GM18858 (cell line): ENCODE measurements around the gene KCNN1.
"Not testable (repeated sequence)": the region's sequence is repeated elsewhere in the genome, so short reads cannot be mapped to it uniquely, and the experiment has no call there.

Experiments
- ATAC-seq: cut with Tn5 transposase; IDR thresholded peaks from one replicate; pipeline ENCODE4 v1.9.1; 2021; ENCODE audit not compliant: unreplicated experiment

The KCNN1 gene

GRCh38 chr19:17999684-18000479 is 33.0 kb downstream of the KCNN1 start:
- no peak for ATAC-seq

- no peak for ATAC-seq
Observed at GRCh38 chr19:18000480-18000914, 33.6 kb downstream of the KCNN1 start.

GRCh38 chr19:18000915-18001776 is 34.2 kb downstream of the KCNN1 start:
- ATAC-seq, result no peak

- ATAC-seq, result no peak
Observed at GRCh38 chr19:18001777-18002345, 35.0 kb downstream of the KCNN1 start.

GRCh38 chr19:18002347-18002850 is 35.5 kb downstream of the KCNN1 start:
- no peak for ATAC-seq

- ATAC-seq, result not testable (repeated sequence)
Observed at GRCh38 chr19:18005750-18006149, 38.8 kb downstream of the KCNN1 start.

- peak; percentile 47 for ATAC-seq
Observed at GRCh38 chr19:18007044-18007916, 40.4 kb downstream of the KCNN1 start.

GRCh38 chr19:18007917-18008673 is 41.2 kb downstream of the KCNN1 start, which contains the start of gene ARRDC2:
TSS of gene ARRDC2 (plus strand) at chr19:18008170. CDS start at chr19:18008311, 141 bp downstream.
- ATAC-seq, result no peak

GRCh38 chr19:18008814-18009213 is 41.9 kb downstream of the KCNN1 start:
- no peak for ATAC-seq

GRCh38 chr19:18009412-18010066 is 42.6 kb downstream of the KCNN1 start:
- ATAC-seq, result no peak

GRCh38 chr19:18010149-18010548 is 43.2 kb downstream of the KCNN1 start:
- ATAC-seq, result no peak

- ATAC-seq, result no peak
Observed at GRCh38 chr19:18013210-18014111, 46.6 kb downstream of the KCNN1 start.

- no peak for ATAC-seq
Observed at GRCh38 chr19:18014197-18014596, 47.3 kb downstream of the KCNN1 start.

- ATAC-seq, result no peak
Observed at GRCh38 chr19:18016209-18016910, 49.5 kb downstream of the KCNN1 start.

GRCh38 chr19:18017275-18018083 is 50.6 kb downstream of the KCNN1 start:
- ATAC-seq, result no peak

GRCh38 chr19:18020212-18021085 is 53.5 kb downstream of the KCNN1 start:
- no peak for ATAC-seq
